Frontal cortex (tissue), 4 donors: Measurements from ENCODE around the gene NFKBIE. TPM values are rescaled to one million over a fixed set of nuclear protein-coding genes. Genes with fewer than 3 reads are reported as not detected.
"Not testable (repeated sequence)": the region's sequence is repeated elsewhere in the genome, so short reads cannot be mapped to it uniquely, and the experiment has no call there.

ENCODE experiments used
- DNase-seq, 2 donors: peaks; one replicate each; pipeline ENCODE4 v3.0.0; 2012; ENCODE audit warnings: low spot score in 2 of 2
- FAIRE-seq: peaks from 2 replicates; lab custom pipeline; 2012; peaks lifted over from hg19 to GRCh38; lab: Jason Lieb, UNC
- total RNA-seq: library from RNA; depleted of rRNA; stranded (reverse); fragments of >200 nt; gene quantifications from one replicate; pipeline ENCODE4 v1.2.3, GENCODE V29; 2014
- donor health status: control.
- donor health status: control.
- donor health status: control.

NFKBIE gene
- 8.2 TPM for total RNA-seq

GRCh38 chr6:44265007-44265721 is at the start of gene NFKBIE:
TSS of gene NFKBIE (minus strand) at chr6:44265551. CDS start at chr6:44265346, 205 bp downstream.
- DNase-seq (peak; percentile 94 to 98), FAIRE-seq (no peak)

GRCh38 chr6:44314657-44315056 is 49.3 kb upstream of the NFKBIE start:
- not testable (repeated sequence) for FAIRE-seq, DNase-seq

- FAIRE-seq (no peak), DNase-seq (peak; percentile 69 to 84)
These were observed 47.8 kb upstream of the NFKBIE start, which contains the start of gene AARS2 for GRCh38 chr6:44312901-44313788. TSS of gene AARS2 (minus strand) at chr6:44313347. CDS start at chr6:44313323, 24 bp downstream.

GRCh38 chr6:44311767-44312166 is 46.4 kb upstream of the NFKBIE start:
- no peak for FAIRE-seq
- DNase-seq = no peak

- no peak for FAIRE-seq
- no peak for DNase-seq
These were observed 46.0 kb upstream of the NFKBIE start for GRCh38 chr6:44311304-44311703.

- DNase-seq (no peak), FAIRE-seq (no peak)
These were observed 44.9 kb upstream of the NFKBIE start for GRCh38 chr6:44310241-44310640.

- DNase-seq (no peak), FAIRE-seq (no peak)
These were observed 44.3 kb upstream of the NFKBIE start for GRCh38 chr6:44309631-44310030.

GRCh38 chr6:44309092-44309491 is 43.7 kb upstream of the NFKBIE start:
- DNase-seq (no peak), FAIRE-seq (no peak)

GRCh38 chr6:44307217-44307616 is 41.9 kb upstream of the NFKBIE start:
- no peak for DNase-seq
- FAIRE-seq = no peak

GRCh38 chr6:44306710-44307109 is 41.4 kb upstream of the NFKBIE start:
- FAIRE-seq (no peak), DNase-seq (no peak)

GRCh38 chr6:44305200-44305725 is 39.9 kb upstream of the NFKBIE start:
- no peak for DNase-seq
- FAIRE-seq = no peak

GRCh38 chr6:44304282-44305199 is 39.2 kb upstream of the NFKBIE start:
- DNase-seq = peak in 1 of 2 donors; percentile 63

GRCh38 chr6:44303842-44304241 is 38.5 kb upstream of the NFKBIE start:
- no peak for FAIRE-seq
- DNase-seq = no peak

More at GRCh38 chr6:44304282-44305199, 39.2 kb upstream of the NFKBIE start:
- no peak for FAIRE-seq

GRCh38 chr6:44302856-44303255 is 37.5 kb upstream of the NFKBIE start:
- no peak for FAIRE-seq
- DNase-seq = no peak

GRCh38 chr6:44301782-44302564 is 36.6 kb upstream of the NFKBIE start:
- DNase-seq (no peak), FAIRE-seq (no peak)

GRCh38 chr6:44301106-44301505 is 35.8 kb upstream of the NFKBIE start:
- DNase-seq (no peak), FAIRE-seq (no peak)

GRCh38 chr6:44300292-44300823 is 35.0 kb upstream of the NFKBIE start:
- DNase-seq (no peak), FAIRE-seq (no peak)

GRCh38 chr6:44298864-44299263 is 33.5 kb upstream of the NFKBIE start:
- DNase-seq (no peak), FAIRE-seq (no peak)
